HG03159 (cell line): ENCODE results near the gene ANTXR1.

Experiments used
- ATAC-seq: cut with Tn5 transposase; IDR thresholded peaks from one replicate; pipeline ENCODE4 v1.9.1; 2021; ENCODE audit warnings: mild to moderate bottlenecking, moderate library complexity; ENCODE audit not compliant: unreplicated experiment

The ANTXR1 gene

GRCh38 chr2:69067026-69067630 lies 54.1 kb downstream of the ANTXR1 start:
- no peak for ATAC-seq

GRCh38 chr2:69067866-69068265 lies 54.9 kb downstream of the ANTXR1 start:
- no peak for ATAC-seq

- no peak for ATAC-seq
Measured at GRCh38 chr2:69070969-69071368, 58.0 kb downstream of the ANTXR1 start.

- ATAC-seq, result no peak
Measured at GRCh38 chr2:69073928-69074570, 61.1 kb downstream of the ANTXR1 start.

GRCh38 chr2:69074918-69075317 lies 61.9 kb downstream of the ANTXR1 start:
- no peak for ATAC-seq

GRCh38 chr2:69075486-69075885 lies 62.5 kb downstream of the ANTXR1 start:
- no peak for ATAC-seq

GRCh38 chr2:69076601-69077000 lies 63.6 kb downstream of the ANTXR1 start:
- ATAC-seq, result no peak

GRCh38 chr2:69077252-69077950 lies 64.4 kb downstream of the ANTXR1 start:
- ATAC-seq, result no peak

- ATAC-seq, result no peak
Measured at GRCh38 chr2:69080071-69080470, 67.1 kb downstream of the ANTXR1 start.

- ATAC-seq, result no peak
Measured at GRCh38 chr2:69081001-69081580, 68.1 kb downstream of the ANTXR1 start.

- no peak for ATAC-seq
Measured at GRCh38 chr2:69081757-69082156, 68.8 kb downstream of the ANTXR1 start.

- ATAC-seq, result no peak
Measured at GRCh38 chr2:69082430-69082997, 69.5 kb downstream of the ANTXR1 start.

GRCh38 chr2:69083235-69083748 lies 70.3 kb downstream of the ANTXR1 start:
- no peak for ATAC-seq

GRCh38 chr2:69084492-69084891 lies 71.5 kb downstream of the ANTXR1 start:
- no peak for ATAC-seq

- no peak for ATAC-seq
Measured at GRCh38 chr2:69086466-69086865, 73.5 kb downstream of the ANTXR1 start.

- no peak for ATAC-seq
Measured at GRCh38 chr2:69087211-69087911, 74.4 kb downstream of the ANTXR1 start.

GRCh38 chr2:69087912-69088240 lies 74.9 kb downstream of the ANTXR1 start:
- ATAC-seq, result no peak

GRCh38 chr2:69088466-69088865 lies 75.5 kb downstream of the ANTXR1 start:
- no peak for ATAC-seq

GRCh38 chr2:69089266-69089665 lies 76.3 kb downstream of the ANTXR1 start:
- ATAC-seq, result no peak

- no peak for ATAC-seq
Measured at GRCh38 chr2:69089998-69090397, 77.0 kb downstream of the ANTXR1 start.

GRCh38 chr2:69090820-69091219 lies 77.8 kb downstream of the ANTXR1 start:
- no peak for ATAC-seq
